SK-N-DZ (cell line): ENCODE measurements around the gene ZFP82. TPM values are rescaled to one million over a fixed set of nuclear protein-coding genes. Genes with fewer than 3 reads are reported as not detected.
A peak's percentile ranks its signal among the peaks of the same experiment; 100 is the strongest.

Experiments
- DNase-seq: peaks from one replicate; pipeline ENCODE4 v3.0.0-alpha.2; 2015; ENCODE audit warnings: low spot score
- polyA plus RNA-seq, 2 experiments: library from polyadenylated mRNA; depleted of rRNA; stranded (reverse); fragments of >200 nt; gene quantifications; 2 replicates each; pipeline ENCODE4 v1.2.3, GENCODE V29; 2014

ZFP82 gene
- 6.4 and 7.5 TPM in 2 replicates for polyA plus RNA-seq (2014; cell fraction: cytosol; rRNA removed)
- polyA plus RNA-seq (2014; cell fraction: nucleus; rRNA removed), result 7.0 and 10.3 TPM in 2 replicates

DNA sequence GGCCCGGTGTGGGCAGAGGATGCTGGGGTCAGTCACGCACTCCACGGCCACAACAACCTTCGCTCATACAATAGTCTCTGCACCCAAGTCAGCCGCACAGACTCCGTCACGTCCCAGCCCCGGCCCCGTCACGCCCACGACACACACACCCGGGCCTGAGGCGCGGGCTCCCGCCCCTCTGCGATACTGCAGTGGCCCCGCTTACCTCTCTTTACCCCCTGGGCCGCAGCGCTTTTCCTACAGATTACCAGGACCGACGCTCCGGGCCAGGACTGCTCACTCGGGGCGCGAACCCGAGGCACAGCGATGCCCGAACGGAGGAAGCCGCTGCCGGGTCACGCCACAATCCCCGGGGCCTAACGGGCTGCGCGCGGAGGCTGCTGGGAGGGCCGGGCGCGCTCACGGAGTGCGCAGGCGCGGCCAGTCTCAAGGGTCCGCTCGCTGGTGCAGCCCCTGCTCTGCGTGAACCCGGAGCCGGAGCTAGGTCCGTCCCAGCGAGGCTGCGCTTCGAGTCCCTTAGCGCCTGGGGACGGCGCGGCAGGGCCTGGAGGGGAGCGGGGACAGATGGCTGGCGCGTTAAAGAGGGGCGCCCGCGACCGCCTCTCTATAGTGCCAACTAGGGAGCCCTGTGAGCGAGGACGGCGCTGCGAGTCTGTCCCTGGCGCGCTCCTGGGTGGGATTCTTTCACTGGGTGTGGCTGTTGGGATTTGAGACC lies at the start of gene ZFP82:
Gene ZFP82 (minus strand): TSS at position 358 of the 715 bp plus-strand sequence. CDS start 8,855 bp downstream, outside the sequence.
- DNase-seq, result peak; percentile 86

DNA sequence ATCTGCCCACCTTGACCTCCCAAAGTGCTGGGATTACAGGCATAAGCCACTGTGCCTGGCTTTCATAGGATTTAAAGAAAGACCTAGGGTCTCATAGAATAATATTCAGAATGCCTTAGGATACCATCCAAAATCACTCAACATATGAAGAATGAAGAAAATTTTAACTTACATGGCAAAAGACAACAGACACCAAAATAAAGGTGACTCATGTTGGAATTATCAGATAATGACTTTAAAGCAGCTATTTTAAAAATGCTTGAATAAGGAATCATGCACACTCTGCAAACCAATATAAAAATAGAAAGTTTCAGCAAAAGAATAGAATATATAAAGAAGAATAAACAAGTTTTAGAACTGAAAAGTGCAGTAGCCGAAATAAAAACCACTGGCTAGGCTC lies 41.6 kb upstream of the ZFP82 start:
- DNase-seq, result no peak

DNA sequence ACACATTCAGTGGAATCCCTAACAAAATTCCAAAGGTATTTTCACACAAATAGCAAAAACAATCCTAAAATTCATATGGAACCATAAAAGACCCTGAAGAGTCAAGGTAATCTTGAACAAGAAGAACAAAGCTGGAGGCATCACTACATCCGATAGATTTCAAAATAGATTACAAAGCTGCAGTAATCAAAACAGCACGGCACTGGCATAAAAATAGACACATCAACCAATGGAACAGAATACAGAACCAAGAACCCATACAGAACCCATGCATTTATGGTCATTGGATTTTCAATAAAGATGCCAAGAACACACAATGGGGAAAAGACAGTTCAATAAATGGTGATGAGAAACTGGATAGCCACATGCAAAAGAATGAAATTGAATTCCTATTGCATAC lies 38.4 kb upstream of the ZFP82 start:
- no peak for DNase-seq

DNA sequence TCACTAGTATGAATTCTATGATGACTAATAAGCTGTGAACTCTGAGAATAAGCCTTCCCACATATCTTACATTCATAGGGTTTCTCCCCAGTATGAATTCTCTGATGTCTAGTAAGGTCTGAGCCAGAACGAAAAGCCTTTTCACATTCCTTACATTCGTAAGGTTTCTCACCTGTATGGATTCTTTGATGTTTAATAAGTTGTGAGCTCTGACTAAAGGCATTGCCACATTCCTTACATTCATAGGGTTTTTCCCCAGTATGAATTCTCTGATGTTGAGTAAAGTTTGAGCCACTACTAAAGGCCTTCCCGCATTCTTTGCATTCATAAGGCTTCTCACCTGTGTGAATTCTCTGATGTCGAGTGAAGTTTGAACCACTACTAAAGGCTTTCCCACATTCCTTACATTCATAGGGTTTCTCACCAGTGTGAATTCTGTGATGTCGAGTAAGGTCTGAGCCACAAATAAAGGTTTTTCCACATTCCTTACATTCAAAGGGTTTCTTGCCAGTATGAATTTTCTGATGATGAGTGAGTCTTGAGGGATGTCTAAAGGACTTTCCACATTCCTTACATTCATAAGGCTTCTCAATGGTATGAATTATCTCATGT lies 30.7 kb upstream of the ZFP82 start:
- DNase-seq, result no peak

DNA sequence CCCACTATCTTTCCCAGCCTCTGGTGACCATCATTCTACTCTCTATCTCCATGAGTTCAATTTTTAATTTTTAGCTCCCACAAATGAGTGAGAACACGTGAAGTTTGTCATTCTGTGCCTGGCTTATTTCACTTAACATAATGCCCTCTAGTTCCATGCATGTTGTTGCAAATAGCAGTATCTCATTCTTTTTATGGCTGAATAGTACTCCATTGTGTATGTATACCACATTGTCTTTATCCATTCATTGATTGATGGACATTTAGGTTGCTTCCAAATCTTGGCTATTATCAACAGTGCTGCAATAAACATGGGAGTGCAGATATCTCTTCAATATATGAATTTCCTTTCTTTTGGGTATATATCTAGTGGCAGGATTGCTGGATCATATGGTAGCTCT lies 22.9 kb upstream of the ZFP82 start:
- no peak for DNase-seq

DNA sequence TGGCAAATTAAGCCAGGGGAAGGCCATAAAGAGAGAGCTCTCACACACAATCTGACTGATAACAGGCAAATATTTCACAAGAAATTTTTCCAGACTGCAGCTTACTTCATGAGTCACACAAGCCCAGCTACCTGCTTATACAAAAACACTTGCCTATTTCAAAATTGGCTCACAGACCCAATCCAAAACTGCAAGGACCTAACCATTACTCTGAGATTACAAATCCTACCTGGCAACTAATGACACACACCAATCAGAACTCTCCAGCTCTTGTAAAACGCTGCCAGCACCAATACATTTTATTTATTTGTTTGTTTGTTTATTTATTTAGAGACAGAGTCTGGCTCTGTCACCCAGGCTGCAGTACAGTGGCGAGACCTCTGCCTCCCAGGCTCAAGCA lies 18.1 kb upstream of the ZFP82 start:
- peak; percentile 6 for DNase-seq

DNA sequence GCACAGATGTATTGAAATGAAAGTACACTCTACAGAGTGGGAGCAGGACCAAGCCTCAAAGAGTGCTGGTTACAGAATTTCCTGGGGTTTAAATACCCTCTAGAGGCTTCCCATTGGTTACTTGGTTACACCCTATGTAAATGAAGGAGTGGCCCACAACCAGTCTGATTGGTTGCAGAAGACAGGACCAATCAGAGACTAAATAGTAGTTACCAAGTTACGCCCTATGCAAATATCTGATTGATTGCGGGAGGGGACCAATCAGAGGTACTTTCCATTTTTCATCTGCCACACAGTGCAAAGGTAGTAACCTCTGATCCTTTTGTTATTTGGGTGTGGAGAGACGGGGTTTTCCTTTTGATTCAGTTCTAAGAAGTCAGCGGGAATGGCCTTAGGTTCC lies 5.5 kb upstream of the ZFP82 start:
- no peak for DNase-seq

DNA sequence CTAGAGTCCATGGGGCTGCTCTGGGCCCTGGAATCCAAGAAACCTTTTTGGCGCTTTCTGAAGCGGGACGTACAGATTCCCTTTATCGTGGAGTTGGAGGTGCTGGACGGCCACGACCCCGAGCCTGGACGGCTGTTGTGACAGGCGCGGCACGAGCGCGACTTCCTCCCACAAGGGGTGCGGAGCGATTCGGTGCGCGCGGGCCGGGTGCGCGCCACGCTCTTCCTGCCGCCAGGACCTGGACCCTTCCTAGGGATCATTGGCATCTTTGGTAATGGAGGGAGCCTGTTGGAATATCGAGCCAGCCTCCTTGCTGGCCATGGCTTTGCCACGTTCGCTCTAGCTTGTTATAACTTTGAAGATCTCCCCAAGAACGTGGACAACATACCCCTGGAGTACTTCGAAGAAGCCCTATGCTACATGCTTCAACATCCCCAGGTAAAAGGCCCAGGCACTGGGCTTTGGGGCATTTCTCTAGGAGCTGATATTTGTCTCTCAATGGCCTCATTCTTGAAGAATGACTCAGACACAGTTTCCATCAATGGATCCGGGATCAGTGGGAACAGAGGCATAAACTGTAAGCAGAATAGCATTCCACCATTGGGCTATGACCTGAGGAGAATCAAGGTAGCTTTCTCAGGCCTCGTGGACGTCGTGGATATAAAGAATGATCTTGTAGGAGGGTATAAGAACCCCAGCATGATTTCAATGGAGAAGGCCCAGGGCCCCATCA lies 3.5 kb upstream of the ZFP82 start:
- DNase-seq, result no peak

DNA sequence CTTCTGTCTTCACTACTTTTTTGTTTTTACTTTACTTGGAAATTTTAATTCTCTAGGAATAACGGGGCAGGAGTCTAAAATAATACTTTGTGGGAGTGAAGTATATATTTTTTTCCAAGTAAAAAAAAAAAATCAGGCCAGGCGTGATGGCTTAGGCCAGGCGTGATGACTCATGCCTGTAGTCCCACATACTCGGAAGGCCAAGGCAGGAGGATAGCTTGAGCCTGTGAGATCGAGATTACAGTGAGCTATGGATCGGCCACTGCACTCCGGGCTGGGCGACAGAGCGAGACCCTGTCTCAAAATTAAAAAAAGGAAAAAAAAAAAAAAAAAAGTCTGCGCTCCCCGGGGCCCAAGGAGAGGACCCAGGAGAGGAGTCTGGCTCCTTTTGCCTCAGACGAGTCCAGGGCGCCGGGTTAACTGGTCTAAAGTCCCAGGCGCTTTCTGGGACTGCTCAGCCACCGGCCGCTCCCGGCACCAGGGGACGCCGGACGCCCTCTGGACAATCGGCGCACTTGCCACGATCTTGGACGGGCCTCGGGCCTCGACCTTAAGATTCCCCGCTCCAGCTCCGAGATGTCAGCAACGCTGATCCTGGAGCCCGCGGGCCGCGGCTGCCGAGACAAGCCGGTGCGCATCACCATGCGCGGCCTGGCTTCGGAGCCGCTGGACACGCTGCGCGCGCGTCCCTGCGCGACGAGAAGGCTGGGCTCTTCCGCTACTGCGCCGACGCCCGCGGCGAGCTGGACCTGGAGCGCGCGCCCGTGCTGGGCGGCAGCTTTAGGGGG lies 2.7 kb upstream of the ZFP82 start:
- DNase-seq, result peak; percentile 23

DNA sequence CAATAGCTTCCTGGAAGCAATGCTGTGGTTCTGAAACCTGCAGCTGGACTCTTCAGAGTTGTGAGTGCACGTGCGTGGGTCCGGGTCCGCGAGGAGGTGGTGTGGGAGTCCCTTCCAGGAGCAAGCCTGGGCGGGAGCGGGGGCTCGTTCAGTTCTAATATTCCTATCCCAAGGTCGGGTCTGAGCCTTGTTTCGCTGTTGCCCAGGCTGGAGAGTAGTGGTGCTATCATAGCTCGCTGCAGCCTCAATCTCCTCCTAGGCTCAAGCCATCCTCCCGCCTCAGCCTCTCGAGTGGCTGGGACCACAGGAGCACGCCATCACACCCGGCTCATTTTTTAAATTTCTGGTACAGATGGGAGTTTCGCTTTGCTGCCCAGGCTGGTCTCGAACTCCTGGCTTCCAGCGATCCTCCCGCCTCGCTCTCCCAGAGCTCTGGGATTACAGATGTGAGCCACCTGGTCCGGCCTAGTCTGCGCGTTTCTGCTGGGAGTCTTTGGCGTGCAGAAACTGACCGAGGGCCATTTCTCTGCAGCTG lies 625 bp downstream of the ZFP82 start:
- DNase-seq, result no peak

DNA sequence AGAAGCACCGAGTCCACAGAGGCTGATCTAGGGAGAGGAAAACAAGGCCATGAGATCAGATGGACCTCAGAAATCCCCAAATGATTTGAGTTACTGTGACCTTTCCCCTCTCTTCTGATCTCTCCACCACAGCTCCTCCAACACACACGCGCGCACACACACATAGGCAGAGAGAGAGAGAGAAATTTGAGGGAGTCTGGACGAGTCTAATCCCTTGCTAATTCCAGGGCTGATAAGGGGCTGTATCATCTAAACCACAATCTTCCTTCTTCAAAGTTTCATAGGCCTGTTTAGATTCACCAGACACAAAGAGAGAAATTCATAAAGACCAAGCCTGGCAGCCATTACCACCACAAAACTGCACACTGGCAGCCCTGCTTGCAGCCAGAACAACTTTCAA lies 8.6 kb downstream of the ZFP82 start:
- DNase-seq, result no peak

DNA sequence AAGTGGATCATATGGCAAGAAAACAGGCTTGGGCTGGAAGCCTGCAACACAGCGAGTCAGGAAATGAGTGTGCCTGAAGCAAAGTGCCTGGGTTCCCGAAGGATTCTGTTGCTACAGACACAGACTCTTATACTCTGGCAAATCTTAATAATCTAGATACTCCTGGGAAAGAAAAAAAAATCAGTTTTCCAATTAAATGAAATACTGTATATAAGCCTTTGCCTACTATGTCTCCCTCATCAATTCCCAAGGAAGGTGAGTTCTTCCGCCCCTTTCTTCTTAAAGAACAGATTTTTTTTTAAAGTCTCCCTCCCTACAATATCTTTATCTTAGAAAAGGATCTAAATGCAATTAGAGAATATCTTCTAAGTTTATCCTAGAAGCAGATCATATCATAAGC lies 10.3 kb downstream of the ZFP82 start:
- no peak for DNase-seq

DNA sequence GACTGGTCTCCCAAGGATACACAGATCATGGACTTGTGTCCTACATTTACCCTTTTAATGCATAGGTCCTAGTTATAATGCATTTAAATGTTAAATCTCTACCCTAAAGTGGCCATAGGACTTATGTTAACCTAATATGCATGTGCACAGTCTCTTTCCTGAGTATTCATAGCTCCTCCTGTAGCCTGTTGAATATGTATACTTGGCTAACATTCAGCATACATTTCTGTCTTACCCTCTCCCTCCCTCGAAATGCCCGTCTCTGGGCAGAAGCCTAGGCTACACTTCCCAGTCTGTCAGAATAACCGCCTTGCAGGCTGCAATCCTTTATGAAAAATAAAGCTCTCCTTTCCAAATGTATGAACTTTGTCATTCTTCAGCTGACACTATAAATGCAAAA lies 13.9 kb downstream of the ZFP82 start:
- DNase-seq, result no peak

DNA sequence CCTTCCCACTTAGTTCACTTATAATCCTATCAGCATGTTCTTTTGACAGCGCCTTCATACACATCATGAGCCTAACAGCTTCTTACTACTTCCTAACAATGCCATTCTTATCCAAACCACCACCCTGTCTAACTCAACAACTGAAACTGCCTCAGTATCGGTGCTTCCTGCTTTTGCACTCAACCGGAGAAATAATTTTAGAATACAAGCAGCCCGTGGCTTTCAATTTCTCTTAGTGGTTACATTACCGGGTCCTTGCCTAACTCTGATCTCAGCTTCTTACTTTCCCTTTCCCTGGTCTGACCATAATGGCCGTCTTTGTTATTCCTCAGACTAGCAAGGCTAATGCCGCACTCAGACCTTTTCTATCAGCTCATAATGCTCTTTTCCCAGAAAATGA lies 17.0 kb downstream of the ZFP82 start:
- DNase-seq, result no peak

DNA sequence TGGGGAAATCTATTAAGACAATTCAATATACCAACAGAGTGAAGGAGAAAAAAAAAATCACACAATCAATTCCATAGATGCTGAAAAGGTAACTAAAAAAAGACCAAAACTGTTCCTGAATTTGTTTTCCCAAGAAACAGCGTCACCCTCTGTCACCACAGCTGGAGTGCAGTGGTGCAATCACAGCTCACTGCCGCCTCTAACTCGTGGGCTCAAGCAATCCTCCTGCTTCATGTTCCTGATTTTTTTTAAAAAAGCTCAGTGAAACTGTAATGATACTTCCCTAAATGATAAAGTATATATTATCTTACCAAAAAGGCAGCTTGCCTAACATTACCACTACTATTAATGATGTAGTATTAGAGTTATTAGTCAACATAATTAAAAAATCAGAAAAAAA lies 19.9 kb downstream of the ZFP82 start:
- no peak for DNase-seq

DNA sequence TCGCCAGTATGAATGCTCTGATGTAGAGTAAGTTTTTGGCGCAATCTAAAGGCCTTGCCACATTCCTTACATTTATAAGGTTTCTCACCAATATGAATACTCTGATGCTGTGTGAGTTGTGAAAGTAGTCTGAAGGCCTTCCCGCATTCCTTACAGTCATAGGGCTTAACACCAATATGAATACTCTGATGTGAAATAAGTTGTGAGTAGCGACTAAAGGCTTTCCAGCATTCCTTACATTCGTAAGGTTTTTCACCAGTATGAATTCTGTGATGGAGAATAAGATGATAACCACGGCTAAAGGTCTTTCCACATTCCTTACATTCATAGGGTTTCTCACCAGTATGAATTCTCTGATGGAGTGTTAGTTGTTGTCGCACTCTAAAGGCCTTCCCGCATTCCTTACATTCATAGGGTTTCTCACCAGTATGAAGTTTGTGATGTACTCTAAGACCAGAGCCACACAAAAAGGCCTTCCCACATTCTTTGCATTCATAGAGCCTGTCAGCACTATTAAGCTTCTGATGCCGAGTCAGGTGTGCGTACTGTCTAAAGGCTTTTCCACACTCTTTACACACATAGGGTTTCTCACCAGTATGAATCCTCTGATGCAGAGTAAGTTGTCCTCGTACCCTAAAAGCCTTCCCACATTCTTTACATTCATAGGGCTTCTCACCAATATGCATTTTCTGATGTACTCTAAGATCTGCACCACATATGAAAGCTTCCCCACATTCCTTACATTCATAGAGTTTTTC lies 25.3 kb downstream of the ZFP82 start:
- no peak for DNase-seq

DNA sequence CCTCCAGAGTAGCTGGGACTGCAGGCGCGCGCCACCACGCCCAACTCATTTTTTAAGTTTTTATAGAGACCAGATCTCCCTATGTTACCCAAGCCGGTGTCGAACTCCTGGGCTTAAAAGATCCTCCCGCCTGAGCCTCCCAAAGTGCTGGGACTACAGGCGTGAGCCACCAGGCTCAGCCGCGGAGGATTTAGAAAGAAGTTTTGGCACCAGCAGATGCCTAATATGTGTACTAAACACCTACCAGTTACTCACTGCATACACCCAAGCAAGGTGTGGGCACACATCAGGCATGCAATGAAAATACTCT lies 39.0 kb downstream of the ZFP82 start:
- DNase-seq, result no peak

DNA sequence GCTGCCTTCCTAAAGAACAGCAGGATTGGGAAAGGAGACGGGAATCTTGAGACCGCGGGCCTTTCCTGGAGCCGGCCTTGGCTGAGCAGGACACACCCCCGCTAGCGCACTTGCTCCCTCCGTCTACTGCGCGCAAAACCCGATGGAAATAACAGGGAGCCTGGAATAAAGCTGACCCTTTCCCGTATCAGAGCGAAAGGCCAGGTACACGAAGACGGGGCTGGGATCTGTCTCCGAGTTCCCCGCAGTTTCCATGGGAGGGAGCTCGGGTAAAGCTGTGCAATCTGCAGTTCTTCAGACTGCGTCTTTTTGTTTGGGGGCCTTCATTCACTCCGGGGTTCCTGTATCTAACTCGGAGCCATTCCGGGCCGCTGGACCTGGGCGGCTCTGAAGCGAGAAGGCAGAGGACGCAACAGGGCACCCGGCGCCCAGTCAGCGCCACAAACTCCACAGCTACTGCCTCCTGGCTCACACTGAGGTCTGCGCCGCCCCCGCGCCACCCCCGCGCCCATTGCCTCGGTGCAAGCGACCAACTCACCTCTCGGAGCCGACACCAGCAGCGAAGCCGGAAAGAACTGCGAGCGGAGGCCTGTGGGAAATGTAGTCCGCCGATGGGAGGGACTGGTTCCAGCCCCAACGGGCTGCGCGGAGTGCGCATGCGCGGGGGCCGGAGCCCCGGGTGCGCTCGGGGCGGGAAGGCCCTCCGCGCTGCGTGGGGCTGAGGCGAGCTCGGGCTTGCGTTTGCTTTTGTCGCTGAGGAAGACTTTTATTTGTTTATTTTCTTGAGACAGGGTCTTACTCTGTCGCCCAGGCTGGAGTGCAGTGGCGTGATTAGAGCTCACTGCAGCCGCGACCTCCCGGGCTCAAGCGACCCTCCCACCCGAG lies 39.6 kb downstream of the ZFP82 start, which contains the start of gene ZFP14:
Gene ZFP14 (minus strand): TSS at position 577 of the 885 bp plus-strand sequence. CDS start 11,309 bp downstream, outside the sequence.
- peak; percentile 93 for DNase-seq

DNA sequence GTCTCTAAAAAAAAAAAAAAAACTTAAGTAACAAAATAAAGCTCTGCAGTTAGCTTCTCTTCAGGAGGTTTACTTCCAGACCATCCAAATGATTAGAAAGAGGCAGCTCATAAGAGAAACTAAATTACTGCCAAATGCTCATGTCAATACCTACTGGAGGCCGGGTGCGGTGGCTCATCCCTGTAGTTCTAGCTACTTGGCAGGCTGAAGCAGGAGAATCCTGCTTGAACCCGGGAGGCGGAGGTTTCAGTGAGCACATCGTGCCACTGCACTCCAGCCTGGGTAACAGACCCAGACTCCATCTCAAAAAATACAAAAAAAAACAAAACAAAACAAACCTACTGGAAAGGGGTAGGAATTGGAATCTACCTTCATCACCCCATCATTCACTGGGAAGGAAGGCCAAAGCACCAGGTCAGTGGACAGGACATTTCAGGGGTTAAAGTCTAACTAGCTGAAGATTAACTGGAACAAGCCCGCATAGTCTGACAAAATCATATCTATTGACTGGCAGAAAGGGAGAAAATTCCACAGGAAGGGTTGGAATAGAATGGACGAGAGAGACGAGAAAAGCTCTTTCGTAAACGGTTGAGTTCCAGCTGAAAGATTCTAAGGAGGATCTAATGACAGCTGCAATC lies 40.8 kb downstream of the ZFP82 start:
- DNase-seq, result no peak
